Fibroblast of mammary gland (primary cell): ENCODE measurements around the gene LRRC3B.

ENCODE experiments used
- DNase-seq: peaks from one replicate; pipeline ENCODE4 v3.0.0-alpha.2; 2010; ENCODE audit warnings: low read depth
- H3K4me3 ChIP-seq: 2 replicates; pipeline ENCODE4 v1.5.1; 2011; ENCODE audit warnings: low read depth, mild to moderate bottlenecking, low read length, moderate library complexity; ENCODE audit not compliant: control insufficient read depth
- TF ChIP-seq, protein P1 (sequence below): conservative IDR thresholded peaks from 2 replicates; pipeline ENCODE4 v1.5.1; 2011; ENCODE audit warnings: low read depth, low read length, inconsistent platforms; ENCODE audit not compliant: control insufficient read depth, insufficient read depth

Gene LRRC3B

DNA sequence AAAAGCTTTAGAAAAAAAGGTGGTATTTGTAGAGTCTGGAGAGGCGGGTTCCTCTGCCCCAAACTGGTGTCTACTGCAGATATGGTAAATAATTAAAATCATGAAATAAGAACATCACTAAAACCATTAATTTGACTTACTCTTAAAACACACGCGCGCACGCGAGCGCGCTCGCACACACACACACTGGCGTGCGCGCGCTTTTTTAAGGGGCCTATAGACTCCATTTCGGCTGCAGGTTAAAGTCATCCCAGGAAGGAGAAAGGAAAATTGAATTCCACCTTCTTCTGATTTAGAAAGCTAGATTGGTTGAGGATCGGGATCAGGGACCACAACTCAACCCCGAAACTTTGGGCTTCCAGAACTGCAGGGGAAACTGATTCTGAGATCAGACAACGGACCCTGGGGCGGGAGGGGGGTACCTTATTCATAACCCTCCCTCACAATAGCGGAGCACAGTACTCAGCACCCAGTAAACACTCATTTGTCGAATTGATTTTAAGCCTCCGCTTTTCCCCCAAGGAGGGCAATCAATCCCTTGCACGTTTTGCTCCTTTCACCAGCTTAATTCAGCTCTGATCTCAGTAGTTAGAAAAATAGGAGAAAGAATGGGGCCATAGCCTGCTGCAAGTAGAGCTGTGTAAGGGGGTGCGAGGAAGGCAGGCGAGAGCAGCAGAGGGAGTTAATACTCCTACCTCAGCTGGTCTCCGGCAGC lies 509 bp upstream of the LRRC3B start:
- TF ChIP-seq, protein P1, sequence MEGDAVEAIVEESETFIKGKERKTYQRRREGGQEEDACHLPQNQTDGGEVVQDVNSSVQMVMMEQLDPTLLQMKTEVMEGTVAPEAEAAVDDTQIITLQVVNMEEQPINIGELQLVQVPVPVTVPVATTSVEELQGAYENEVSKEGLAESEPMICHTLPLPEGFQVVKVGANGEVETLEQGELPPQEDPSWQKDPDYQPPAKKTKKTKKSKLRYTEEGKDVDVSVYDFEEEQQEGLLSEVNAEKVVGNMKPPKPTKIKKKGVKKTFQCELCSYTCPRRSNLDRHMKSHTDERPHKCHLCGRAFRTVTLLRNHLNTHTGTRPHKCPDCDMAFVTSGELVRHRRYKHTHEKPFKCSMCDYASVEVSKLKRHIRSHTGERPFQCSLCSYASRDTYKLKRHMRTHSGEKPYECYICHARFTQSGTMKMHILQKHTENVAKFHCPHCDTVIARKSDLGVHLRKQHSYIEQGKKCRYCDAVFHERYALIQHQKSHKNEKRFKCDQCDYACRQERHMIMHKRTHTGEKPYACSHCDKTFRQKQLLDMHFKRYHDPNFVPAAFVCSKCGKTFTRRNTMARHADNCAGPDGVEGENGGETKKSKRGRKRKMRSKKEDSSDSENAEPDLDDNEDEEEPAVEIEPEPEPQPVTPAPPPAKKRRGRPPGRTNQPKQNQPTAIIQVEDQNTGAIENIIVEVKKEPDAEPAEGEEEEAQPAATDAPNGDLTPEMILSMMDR, result no peak
- H3K4me3 ChIP-seq, result no peak overlapping the region
- DNase-seq, result no peak

DNA sequence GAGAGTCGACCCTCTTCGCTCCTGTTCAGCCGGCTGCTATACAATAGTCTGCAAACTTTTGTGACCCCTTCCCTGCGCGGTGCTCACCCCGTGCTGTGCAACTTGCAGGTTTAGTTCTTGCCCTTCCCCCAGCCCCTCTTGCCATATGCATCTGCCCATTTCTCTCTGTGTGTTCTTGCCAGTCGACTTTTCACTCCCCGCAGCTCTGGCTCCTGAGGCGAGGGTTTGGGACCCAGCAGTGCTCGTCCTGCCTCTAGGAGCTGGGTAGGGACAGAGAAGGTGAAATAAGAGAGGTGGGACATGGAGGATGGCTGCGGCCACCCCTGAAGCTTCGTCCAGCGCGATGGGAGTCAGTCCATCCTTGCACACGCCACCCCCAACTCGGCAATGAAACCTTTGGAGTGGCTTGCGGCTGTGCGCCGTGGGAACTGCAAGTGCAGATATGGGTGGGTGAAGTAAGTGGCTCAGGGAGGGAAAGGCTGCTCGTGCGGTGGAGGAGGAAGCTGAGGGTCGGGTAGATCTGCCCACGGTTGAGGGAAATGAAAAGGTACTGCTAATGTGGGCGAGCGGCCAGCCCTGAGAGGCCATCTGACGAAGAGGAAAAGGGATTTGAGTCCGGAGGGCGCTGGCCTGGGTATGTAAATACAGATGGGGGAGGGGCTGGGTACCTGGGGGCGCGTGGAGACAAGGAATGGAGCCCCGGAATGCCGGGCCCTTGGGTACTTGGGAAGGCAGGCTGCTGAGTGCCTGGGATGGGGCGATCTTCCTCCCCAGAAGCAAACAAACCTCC lies 1.0 kb downstream of the LRRC3B start:
- H3K4me3 ChIP-seq, result no peak overlapping the region
- DNase-seq, result no peak
- TF ChIP-seq, protein P1, result no peak

DNA sequence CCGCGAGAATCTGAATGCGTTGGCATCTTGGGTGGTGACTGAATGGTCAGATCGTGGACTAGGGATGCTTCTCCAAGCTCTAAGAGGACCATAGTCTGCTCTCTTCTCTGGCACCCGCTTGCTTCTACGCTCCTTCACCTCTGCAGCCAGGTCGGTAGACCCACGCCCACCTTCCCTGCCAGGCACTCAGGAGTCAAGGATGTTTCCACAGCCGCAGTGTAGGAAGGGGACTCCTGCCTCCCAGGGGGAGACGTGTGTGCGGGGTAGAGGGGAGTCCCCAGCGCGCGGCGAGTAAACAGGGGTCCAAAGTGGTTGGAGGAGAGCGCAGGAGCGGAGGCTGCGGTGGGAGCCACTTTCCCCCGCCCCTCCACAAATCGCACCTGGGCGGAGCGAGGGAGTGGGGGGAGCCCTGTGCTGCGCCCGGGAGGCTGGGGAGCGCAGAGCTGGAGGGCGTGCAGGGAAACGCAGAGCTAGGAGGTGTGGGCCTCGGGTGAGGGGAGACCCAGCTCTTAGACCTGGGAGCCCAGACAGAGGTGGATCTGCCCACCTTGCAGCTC lies 1.7 kb downstream of the LRRC3B start:
- H3K4me3 ChIP-seq, result no peak overlapping the region
- TF ChIP-seq, protein P1, result no peak
- no peak for DNase-seq

DNA sequence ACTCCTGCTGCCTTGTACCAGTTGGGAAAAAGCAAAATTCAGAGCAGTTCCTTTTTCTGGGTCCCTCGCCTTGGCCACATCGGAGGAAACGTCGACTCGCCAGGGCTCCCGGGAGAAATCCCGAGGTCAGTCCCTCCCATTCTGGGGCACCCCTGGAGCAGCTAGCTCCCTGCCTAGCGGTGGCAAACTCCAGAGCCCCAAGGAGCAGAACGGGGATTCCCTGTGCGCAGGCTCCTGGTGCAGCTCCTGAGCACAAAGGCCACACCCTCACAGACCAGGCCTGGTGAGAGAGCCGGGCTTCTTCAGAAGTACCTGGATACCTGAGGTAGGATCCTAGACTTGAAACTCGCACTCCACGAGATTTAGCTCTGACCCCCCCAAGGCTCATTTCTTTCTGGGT lies 2.6 kb downstream of the LRRC3B start:
- TF ChIP-seq, protein P1, result no peak
- no peak overlapping the region for H3K4me3 ChIP-seq
- DNase-seq, result no peak

DNA sequence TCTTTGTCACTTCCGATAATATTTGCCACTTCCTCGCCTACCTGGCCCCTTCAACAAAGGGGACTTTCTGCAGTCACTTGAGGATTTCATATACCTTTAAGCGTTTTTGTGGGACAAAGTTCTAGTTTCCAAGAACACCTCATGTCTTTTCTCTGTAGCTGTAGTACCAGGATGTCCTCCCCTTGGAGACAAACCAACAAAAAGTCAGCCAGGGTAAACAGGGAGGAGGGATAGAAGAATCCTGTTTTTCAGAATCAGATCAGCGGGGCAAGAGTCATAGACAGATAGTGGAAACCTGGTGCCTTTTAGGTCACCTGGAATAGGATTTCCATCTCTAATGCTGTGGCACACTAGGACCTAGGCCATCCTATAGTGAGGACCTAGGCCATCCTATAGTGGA lies 4.5 kb downstream of the LRRC3B start:
- DNase-seq, result no peak
- no peak overlapping the region for H3K4me3 ChIP-seq
- TF ChIP-seq, protein P1, result no peak

DNA sequence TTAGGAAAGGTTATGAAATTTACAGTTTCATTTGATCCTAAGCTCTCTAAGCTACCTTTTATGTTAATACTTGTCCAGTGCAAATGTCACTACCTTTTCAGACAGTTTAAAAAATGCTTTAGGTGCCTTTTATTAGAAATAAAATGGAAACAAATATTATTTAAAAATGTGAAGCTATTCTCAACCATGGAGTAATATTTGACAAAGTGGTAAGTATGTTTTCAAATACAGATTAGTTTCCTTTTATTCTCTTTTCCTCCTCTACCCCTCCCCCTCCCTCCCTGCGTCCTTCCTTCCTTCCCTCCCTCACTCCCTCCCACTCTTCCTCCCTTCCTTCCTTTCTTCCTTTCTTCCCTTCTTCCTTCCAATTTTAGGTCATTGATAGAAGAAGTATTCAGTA lies 6.3 kb downstream of the LRRC3B start:
- no peak overlapping the region for H3K4me3 ChIP-seq
- DNase-seq, result no peak
- TF ChIP-seq, protein P1, result no peak
